SW 1271 (cell line): ENCODE data around the gene AK8.

Source experiments
- DNase-seq, 2 experiments: peaks; one replicate each; lab custom pipeline; 2025; lab: John Stamatoyannopoulos, UW

AK8 gene

GRCh38 chr9:132825430-132825829 is 52.7 kb downstream of the AK8 start:
- DNase-seq = no peak

DNA sequence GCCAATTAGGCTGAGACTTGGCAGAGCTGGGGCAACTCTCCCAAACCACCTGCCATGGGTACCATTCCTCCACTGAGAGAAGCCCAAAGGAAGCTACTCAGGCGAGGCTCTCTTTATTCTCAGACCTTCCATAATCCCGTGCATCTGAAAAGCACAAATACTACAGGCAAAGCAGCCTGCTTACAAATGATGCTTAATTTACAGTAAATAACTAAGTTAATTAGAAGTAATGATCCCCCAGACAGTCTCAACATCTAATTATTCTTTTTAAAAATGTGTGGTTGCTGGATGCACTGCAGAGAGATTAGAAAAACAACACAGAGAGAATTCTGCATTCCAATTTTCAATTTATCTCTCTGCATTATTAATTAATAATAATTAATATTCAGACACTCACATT is 53.1 kb downstream of the AK8 start:
- no peak for DNase-seq

DNA sequence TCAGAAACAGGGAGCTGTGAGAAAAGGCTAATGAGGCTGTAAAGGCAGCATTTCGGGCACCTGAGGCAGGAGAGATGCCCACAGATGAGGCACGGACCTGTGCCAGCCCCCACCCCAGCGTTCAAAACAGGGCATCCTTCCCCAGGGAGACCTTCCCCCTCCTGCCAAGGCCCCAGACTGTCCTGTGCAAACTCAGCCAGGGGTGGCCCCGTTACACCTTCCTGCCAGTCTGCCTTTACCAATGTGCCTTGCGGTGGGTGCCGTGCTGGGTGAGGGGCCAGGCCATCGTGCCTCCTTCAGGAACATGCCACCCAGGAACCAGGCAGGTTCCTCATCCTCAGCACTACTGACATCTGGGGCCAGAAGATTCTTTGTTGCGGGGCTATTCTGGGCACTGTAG is 53.9 kb downstream of the AK8 start:
- no peak for DNase-seq

DNA sequence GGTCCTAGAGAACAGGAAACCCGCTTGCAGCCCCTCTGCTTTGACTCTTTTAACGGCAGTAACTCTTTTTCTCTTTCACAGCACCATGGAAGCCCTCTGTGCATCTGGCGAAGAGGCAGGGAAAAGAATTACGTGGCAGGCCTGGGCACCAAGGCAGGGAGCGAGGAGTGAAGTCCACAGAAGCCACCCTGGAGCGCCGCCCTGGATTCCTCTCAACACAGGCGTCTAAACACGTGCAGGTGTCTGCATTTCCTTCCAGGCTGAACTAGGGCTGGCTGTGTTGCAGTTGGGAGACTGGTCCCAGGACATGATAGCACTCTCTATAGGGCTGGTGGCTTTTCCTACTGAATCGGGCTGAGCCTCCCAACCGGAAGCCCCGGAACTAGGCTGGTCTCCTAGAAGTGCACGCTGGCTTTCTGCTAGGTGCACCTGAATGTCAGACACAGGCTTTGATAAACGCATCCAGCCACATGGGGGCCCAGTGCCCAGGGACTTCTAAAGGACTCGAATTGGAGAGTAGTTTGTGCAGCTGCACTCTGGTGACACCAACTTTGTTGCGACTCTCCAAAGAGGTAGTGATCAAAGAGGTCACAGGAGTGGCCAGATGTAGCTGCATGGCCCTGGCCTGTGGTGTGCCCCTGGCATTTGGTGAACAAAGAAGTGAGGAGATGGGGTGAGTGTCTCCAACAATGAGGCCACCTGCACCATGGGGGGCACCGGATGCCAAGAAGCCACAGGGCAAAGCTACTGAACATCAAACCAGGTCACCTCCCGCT is 54.5 kb downstream of the AK8 start:
- no peak for DNase-seq

DNA sequence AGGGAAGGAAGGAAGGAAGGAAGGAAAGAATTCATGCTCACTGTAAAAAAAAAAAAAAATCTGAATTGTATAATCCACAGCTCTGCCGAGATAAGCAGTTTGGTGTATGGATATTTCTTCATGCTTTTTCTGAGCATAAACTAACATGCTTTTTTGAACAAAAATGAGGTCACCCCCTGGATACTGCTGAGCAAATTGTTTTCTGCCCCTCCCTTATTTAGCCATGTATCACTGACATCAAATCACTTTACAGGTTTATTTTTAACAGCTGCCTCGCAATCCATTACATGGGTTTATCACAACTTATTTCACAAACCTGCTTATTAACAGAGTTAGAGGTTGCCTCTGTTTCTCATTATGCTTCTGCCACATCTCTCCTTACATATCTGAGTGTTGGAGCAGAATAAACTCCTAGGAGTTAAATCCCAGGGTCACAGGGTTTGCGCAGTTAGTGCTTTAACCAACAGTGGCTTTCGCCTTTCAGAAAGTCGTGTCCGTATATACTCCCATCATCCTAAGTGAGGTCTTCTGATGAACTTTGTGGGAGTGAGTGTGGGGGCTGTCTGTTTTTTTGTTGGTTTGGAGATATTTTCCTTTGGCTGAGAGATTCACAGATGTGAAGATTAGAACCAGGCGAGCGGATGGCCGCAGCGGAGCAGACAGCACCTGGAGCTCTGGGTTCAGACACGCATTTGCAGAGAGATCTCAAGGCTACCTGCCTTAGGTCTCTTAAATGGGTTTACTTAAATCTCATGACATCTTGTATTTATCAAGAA is 57.7 kb downstream of the AK8 start:
- no peak for DNase-seq

- DNase-seq = no peak
Measured at GRCh38 chr9:132818588-132818987, 59.5 kb downstream of the AK8 start.

DNA sequence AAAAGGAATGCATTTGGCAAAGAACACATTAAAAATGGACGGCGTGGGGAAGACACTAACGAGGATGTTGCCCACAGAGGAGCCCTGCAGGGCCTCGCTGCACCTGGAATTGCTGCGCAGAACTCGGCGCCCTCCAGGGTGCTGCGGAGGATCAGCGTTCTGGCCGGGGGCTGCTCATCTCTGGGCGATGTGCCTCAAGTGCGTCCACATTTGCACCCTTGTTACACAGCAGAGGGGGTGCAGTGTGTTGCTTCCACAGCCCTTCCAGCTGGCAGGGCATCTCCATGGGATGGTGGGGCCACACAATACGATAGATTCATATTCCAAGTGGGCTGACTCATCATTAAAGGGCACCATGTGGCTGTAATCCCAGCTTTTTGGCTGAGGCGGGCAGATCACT is 63.1 kb downstream of the AK8 start:
- DNase-seq = no peak

DNA sequence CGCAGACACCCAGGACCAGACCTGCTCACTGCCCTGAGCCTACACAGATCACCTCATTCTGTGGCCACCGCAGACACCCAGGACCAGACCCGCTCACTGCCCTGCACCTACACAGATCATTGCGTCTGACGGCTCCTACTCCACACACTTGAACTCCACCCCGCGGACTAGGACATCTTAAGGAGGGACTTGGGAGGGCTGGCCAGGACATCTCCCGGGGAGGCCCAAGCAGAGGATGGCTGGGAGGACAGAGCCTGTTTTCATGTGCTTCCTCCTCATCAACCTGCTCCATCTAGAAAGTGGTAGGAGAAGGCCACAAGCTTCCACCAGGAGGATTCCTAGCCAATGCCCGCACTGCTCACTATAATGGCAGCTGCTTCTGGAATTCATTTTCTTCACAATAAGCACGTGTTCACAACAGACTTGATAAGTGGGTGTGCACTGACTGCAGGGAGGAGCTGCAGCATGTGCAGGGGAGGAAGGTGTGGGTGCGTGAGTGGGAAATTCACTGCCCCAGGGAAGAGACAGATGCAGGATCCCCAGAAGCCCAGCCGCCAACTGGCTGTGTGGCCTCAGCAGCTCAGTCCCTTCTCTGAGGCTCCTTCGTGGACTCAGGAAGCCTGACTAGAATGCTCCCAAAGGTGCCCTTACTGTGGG is 64.8 kb downstream of the AK8 start:
- DNase-seq = no peak

DNA sequence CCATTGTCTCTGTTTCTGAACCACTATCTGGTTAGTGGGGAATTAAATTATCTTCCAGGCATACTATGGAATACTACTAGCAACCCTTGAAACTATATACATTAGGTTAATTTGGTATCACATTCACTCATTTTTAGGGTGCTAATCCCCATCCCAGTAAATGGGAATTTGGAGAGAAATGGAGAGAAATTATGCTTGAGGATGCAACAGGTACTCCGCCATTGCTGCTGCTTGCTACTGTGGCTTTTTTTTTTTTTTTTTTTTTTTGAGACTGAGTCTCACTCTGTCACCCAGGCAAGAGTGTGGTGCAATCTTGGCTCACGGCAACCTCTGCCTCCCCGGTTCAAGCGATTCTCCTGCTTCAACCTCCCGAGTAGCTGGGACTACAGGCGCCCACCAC is 66.1 kb downstream of the AK8 start:
- no peak for DNase-seq

DNA sequence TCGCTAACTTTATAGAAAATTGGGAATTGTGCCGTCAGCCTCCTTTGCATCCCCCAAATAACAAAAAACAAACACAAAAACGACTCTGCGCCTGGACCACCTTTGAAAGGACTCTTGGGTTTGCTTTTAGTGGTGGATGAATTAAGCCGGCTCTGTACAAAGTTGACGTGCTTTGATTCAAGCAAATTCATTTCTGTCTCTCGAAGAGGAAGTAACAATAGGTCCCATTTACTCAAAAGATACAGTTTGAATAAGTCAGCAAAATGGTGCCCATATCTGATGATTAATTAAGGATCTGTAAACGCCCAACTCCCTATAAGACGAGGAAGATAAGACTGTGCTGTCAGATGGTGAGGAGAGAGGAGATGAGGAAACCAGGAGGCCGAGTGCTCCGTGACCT is 67.8 kb downstream of the AK8 start:
- no peak for DNase-seq

- no peak for DNase-seq
Measured at GRCh38 chr9:132809677-132810271, 68.3 kb downstream of the AK8 start.

DNA sequence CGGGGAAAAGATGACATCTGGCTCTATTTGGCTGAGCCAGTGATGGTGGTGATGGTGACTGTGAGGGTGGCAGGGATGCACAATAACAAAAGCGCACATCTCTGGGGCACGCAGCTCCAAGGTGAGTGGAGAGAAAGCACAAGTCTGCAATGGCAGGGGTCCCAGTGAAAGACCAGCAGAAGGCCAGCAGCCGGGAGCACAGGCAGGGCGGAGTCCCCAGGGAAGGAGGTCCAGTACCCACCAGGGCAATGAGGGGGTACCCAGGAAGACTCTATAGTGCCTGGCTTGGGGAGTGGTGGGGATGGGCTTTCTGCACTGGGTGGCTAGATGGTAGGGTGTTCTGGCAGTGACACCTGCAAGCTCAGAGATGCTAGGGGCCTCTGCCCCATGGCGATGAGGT is 69.4 kb downstream of the AK8 start:
- DNase-seq = no peak

DNA sequence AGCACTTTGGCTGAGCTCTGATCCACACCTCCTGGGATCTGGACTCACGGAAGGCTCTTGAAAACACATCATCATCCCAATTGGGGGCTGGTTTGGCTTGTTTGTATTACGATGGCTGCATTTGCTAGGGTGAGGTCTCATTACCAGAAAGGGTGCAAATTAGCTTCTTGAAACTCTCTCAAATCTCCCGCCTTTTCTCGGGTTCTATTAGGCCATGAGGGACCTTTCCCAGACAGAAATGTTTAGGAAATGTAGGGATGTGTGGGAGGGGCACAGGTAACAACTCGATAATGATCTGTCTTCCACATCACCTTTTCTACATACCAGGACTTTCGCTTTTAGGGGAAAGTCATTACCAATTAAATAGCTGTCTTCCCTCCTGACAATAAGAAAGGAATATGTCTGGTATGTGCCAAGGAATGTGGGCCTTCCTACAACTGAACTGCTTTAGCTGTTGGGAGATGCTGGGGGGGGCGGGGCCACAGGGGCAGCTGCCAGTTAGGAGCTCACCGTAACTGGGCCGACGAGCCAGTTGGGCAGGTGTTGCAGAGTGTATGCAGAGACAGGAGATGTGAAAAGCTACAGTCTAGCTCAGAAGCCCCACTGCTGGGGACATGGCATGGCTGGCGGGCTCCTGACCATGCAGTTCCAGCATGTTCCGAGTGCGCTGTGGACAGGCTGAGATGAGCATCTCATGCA is 71.2 kb downstream of the AK8 start:
- DNase-seq = no peak

DNA sequence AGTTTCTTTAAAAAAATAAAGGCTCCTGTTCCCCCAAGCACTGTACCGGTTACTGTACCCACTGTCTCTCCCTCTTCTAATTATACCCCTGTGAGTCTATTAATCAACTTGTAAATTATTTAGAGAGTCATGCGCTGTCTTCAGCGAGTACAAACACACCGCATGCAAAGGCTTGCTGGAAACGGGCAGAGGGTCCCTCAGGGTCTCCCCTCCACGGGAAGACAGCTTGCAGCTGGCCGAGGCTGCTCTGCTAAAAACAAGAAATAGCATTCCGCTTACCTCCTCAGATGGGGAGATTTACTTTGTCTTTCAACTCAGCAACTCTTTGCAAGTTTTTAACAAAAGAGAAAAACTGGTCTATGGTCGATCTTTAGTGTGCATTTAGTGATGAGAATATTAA is 71.8 kb downstream of the AK8 start:
- DNase-seq = no peak

DNA sequence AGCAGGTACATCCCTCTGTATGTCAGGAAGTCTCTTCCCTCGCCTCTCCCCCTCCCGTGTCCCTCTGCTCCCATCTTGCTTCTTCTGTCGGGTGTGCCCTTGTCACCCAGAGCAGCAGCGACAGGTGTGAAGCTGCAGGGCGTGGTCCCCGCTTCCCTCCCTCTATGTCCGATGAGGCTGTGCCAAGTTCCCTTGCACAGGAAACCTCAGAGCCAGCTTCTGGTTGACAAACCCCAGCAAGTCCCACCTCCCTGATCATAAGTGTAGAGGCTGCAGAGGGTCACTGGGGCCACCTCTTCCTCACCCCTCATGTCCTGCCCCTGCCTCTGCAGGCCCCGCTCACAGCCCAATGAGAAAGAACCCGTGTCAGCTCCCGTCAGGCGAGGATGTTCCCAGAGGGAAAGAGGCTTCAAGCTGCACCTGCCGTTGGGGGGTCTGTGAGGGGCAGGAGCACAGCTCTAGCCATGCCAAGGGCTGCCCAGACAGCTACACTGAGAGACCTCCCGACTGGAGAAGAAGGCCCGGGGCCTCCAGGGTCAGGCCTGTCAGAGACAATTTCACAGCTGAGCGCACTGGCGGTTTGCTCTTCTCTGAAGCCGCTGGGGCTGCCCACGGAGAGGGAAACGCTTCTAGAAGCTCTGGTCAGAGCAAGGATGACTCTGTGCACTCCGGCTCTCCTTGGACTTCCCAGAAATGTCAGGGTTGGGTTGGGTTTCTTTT is 73.3 kb downstream of the AK8 start:
- no peak for DNase-seq

- no peak for DNase-seq
Measured at GRCh38 chr9:132802121-132802795, 75.8 kb downstream of the AK8 start.

- DNase-seq = no peak
Measured at GRCh38 chr9:132801659-132802058, 76.4 kb downstream of the AK8 start.

- DNase-seq = peak in 1 of 2 experiments; percentile 50
Measured at GRCh38 chr9:132800038-132800648, 77.9 kb downstream of the AK8 start.

GRCh38 chr9:132798817-132799790 is 79.0 kb downstream of the AK8 start:
- DNase-seq = no peak
